ENCODE data around the gene RIMKLB. TPM values are rescaled to one million over a fixed set of nuclear protein-coding genes. Genes with fewer than 3 reads are reported as not detected.
A peak's percentile ranks its signal among the peaks of the same experiment; 100 is the strongest.

RIMKLB gene
- polyA plus RNA-seq, 1 of the 3 experiments (the other 2 are of a cell fraction), result 24.5 TPM

DNA sequence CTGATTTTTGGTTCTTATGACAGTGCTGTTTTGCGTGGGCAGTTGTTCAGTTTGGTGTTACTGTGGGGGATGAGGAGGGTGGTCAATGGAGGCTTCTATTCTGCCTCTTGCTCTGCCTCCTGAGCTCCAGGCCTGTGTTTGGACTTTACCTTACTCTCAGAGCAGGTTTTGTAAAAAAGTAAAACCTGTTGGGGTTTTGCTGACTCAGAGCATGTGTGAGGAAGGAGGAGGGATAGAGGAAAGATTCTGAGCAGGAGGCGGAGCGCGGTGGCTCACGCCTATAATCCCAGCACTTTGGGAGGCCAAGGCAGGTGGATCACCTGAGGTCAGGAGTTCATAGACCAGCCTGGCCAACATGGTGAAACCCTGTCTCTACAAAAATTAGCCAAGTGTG, 131.3 kb downstream of the RIMKLB start:
- TF ChIP-seq RAD21 (IDR thresholded peaks at IDR 0.05; ENCODE audit: low read length), result no peak
- TF ChIP-seq NRF1 (IDR thresholded peaks at IDR 0.05; ENCODE audit: low read depth, low read length), result no peak
- Histone ChIP-seq H3K79me2 (ENCODE audit: insufficient read depth) (no peaks in the 10 kb centered on the region), H3F3A (replicated peaks; ENCODE audit: insufficient read depth) (no peaks in the 10 kb centered on the region), H3K4me2 (no peak overlapping the region), H3K4me1 (ENCODE audit: control insufficient read depth in 1 of 2, insufficient read depth in 2 of 2, low read depth in 1 of 2, low read length in 1 of 2) (no peaks in the 10 kb centered on the region), H3K27ac (ENCODE audit: low read depth in 2 of 2, low read length in 1 of 2) (no peak overlapping the region), H3K36me3 (replicated peaks in 1 of 2; ENCODE audit: control insufficient read depth in 1 of 2, insufficient read depth in 2 of 2, low read length in 1 of 2) (no peaks in the 10 kb centered on the region), H3K9me2 (no peaks in the 10 kb centered on the region), H3K27me3 (ENCODE audit: insufficient read depth) (no peaks in the 10 kb centered on the region; the same call in 1 of the 2 replicates), H3K9me3 (no peaks in the 10 kb centered on the region), H3K9ac (no peak overlapping the region), H4K20me1 (ENCODE audit: insufficient read depth) (no peaks in the 10 kb centered on the region), H3K4me3 (ENCODE audit: low read depth in 2 of 2, low read length in 1 of 2) (no peak overlapping the region), H2AFZ (ENCODE audit: low read depth) (no peak overlapping the region)
- CTCF ChIA-PET, result interaction anchor here (13.2 kb wide), 1 partner anchor 150 kb away, joined by 161 read pairs; no protein-coding TSS in a partner anchor
- no peak for DNase-seq
- 73% methylated on average over 5 of the region's 5 CpGs for WGBS (ENCODE audit: low lambda C conversion rate)
- POLR2A ChIA-PET, result no interaction called here

DNA sequence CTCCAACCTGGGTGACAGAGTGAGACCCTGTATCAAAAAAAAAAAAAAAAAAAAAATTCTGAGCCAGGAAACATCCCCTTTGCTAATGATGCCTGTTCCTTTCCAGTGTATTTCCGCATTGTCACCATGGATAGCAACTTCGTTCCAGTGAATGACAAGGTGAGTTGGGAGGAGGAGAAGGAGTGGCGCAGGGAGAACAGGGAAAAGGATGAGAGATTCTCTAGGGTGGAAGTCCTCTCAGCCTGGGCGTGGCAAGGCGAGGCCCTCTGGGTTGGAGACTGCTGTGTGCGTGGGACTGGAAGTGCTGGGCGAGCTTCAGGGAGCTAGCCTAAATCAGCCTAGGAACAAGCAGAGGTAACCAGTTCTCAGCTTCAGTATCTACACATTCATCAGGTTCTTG, 131.8 kb downstream of the RIMKLB start:
- TF ChIP-seq RXRA (IDR thresholded peaks at IDR 0.05; ENCODE audit: borderline replicate concordance, low read depth), result no peak
- TF ChIP-seq, protein P1, sequence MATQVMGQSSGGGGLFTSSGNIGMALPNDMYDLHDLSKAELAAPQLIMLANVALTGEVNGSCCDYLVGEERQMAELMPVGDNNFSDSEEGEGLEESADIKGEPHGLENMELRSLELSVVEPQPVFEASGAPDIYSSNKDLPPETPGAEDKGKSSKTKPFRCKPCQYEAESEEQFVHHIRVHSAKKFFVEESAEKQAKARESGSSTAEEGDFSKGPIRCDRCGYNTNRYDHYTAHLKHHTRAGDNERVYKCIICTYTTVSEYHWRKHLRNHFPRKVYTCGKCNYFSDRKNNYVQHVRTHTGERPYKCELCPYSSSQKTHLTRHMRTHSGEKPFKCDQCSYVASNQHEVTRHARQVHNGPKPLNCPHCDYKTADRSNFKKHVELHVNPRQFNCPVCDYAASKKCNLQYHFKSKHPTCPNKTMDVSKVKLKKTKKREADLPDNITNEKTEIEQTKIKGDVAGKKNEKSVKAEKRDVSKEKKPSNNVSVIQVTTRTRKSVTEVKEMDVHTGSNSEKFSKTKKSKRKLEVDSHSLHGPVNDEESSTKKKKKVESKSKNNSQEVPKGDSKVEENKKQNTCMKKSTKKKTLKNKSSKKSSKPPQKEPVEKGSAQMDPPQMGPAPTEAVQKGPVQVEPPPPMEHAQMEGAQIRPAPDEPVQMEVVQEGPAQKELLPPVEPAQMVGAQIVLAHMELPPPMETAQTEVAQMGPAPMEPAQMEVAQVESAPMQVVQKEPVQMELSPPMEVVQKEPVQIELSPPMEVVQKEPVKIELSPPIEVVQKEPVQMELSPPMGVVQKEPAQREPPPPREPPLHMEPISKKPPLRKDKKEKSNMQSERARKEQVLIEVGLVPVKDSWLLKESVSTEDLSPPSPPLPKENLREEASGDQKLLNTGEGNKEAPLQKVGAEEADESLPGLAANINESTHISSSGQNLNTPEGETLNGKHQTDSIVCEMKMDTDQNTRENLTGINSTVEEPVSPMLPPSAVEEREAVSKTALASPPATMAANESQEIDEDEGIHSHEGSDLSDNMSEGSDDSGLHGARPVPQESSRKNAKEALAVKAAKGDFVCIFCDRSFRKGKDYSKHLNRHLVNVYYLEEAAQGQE (IDR thresholded peaks at IDR 0.05; ENCODE audit: low read depth, low read length), result peak; percentile 51; the same call in 1 of the 2 replicates
- Histone ChIP-seq H4K20me1 (ENCODE audit: insufficient read depth) (no peaks in the 10 kb centered on the region), H3K9me2 (no peaks in the 10 kb centered on the region), H3K79me2 (ENCODE audit: insufficient read depth) (no peaks in the 10 kb centered on the region), H3K27ac (ENCODE audit: low read depth in 2 of 2, low read length in 1 of 2) (no peak overlapping the region), H3K9me3 (no peaks in the 10 kb centered on the region), H2AFZ (ENCODE audit: low read depth) (no peak overlapping the region), H3K9ac (no peak overlapping the region), H3K4me2 (no peak overlapping the region), H3F3A (replicated peaks; ENCODE audit: insufficient read depth) (no peaks in the 10 kb centered on the region), H3K4me1 (ENCODE audit: control insufficient read depth in 1 of 2, insufficient read depth in 2 of 2, low read depth in 1 of 2, low read length in 1 of 2) (no peaks in the 10 kb centered on the region), H3K27me3 (ENCODE audit: insufficient read depth) (no peaks in the 10 kb centered on the region; the same call in 1 of the 2 replicates), H3K36me3 (replicated peaks in 1 of 2; ENCODE audit: control insufficient read depth in 1 of 2, insufficient read depth in 2 of 2, low read length in 1 of 2) (no peaks in the 10 kb centered on the region), H3K4me3 (ENCODE audit: low read depth in 2 of 2, low read length in 1 of 2) (no peak overlapping the region)
- no peak for DNase-seq
- POLR2A ChIA-PET, result no interaction called here
- CTCF ChIA-PET, result interaction anchor here (3.0 to 13.2 kb wide), 2 partner anchors 61 to 150 kb away, joined by 13 to 161 read pairs; no protein-coding TSS in a partner anchor
- WGBS (ENCODE audit: low lambda C conversion rate), result 65% methylated on average over 7 of the region's 7 CpGs

DNA sequence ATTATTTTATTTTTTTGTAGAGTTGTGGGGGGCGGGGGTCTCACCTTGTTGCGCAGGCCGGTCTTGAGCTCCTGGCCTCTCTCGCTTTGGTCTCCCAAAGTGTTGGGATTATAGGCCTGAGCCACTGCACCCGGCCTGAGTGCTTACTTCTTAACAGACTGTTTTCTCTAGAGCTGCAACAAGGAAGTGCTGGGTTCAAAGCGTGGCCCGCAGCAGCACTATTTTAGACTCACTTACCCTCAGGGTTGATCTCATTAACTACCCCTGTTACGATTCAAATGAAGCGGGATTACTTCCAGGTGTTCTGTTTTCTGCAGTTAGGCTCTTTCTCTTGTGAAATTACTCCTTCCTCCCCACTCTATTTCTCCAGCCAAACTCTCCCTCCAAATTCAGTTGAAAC, 133.3 kb downstream of the RIMKLB start:
- DNase-seq, result no peak
- no peak overlapping the region for H3K4me3 ChIP-seq (ENCODE audit: low read depth in 2 of 2, low read length in 1 of 2)
- no peak overlapping the region for H3K9ac ChIP-seq
- POLR2A ChIA-PET, result no interaction called here
- no peaks in the 10 kb centered on the region for H4K20me1 ChIP-seq (ENCODE audit: insufficient read depth)
- no peaks in the 10 kb centered on the region for H3K36me3 ChIP-seq (replicated peaks in 1 of 2; ENCODE audit: control insufficient read depth in 1 of 2, insufficient read depth in 2 of 2, low read length in 1 of 2)
- TF ChIP-seq, protein P2, sequence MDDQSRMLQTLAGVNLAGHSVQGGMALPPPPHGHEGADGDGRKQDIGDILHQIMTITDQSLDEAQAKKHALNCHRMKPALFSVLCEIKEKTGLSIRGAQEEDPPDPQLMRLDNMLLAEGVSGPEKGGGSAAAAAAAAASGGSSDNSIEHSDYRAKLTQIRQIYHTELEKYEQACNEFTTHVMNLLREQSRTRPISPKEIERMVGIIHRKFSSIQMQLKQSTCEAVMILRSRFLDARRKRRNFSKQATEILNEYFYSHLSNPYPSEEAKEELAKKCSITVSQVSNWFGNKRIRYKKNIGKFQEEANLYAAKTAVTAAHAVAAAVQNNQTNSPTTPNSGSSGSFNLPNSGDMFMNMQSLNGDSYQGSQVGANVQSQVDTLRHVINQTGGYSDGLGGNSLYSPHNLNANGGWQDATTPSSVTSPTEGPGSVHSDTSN (IDR thresholded peaks at IDR 0.05), result no peak
- TF ChIP-seq, protein P3, sequence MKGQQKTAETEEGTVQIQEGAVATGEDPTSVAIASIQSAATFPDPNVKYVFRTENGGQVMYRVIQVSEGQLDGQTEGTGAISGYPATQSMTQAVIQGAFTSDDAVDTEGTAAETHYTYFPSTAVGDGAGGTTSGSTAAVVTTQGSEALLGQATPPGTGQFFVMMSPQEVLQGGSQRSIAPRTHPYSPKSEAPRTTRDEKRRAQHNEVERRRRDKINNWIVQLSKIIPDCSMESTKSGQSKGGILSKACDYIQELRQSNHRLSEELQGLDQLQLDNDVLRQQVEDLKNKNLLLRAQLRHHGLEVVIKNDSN (IDR thresholded peaks at IDR 0.05; ENCODE audit: borderline replicate concordance, low read depth), result no peak
- TF ChIP-seq, protein P4, sequence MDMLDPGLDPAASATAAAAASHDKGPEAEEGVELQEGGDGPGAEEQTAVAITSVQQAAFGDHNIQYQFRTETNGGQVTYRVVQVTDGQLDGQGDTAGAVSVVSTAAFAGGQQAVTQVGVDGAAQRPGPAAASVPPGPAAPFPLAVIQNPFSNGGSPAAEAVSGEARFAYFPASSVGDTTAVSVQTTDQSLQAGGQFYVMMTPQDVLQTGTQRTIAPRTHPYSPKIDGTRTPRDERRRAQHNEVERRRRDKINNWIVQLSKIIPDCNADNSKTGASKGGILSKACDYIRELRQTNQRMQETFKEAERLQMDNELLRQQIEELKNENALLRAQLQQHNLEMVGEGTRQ (IDR thresholded peaks at IDR 0.05; ENCODE audit: borderline replicate concordance, low read depth, low read length), result no peak
- TF ChIP-seq JUND (IDR thresholded peaks at IDR 0.05) (no peak), TEAD4 (IDR thresholded peaks at IDR 0.05; ENCODE audit: borderline replicate concordance, insufficient read depth) (no peak), FOSL2 (IDR thresholded peaks at IDR 0.05; ENCODE audit: borderline replicate concordance, low read depth) (no peak)
- H3F3A ChIP-seq (replicated peaks; ENCODE audit: insufficient read depth), result no peaks in the 10 kb centered on the region
- no peaks in the 10 kb centered on the region; the same call in 1 of the 2 replicates for H3K27me3 ChIP-seq (ENCODE audit: insufficient read depth)
- no peaks in the 10 kb centered on the region for H3K9me2 ChIP-seq
- H3K4me2 ChIP-seq, result no peak overlapping the region
- no peaks in the 10 kb centered on the region for H3K79me2 ChIP-seq (ENCODE audit: insufficient read depth)
- no peaks in the 10 kb centered on the region for H3K4me1 ChIP-seq (ENCODE audit: control insufficient read depth in 1 of 2, insufficient read depth in 2 of 2, low read depth in 1 of 2, low read length in 1 of 2)
- no peak overlapping the region for H3K27ac ChIP-seq (ENCODE audit: low read depth in 2 of 2, low read length in 1 of 2)
- no peaks in the 10 kb centered on the region for H3K9me3 ChIP-seq
- WGBS (ENCODE audit: low lambda C conversion rate), result 72% methylated on average over 8 of the region's 9 CpGs
- H2AFZ ChIP-seq (ENCODE audit: low read depth), result no peak overlapping the region
- CTCF ChIA-PET, result interaction anchor here (1.1 to 13.2 kb wide), 4 partner anchors 29 to 152 kb away, joined by 3 to 161 read pairs (median 8); no protein-coding TSS in a partner anchor
